ENCODE measurements around the gene TIMM17A.

TIMM17A gene

GRCh38 chr1:201928266-201928665 is 27.0 kb upstream of the TIMM17A start:
- H3K4me3 ChIP-seq (replicated peaks; ENCODE audit: insufficient read depth, low read length) = no peak overlapping the region
- no peak for DNase-seq (ENCODE audit: low read depth in 1 of 2, low spot score in 1 of 2)
- no peak overlapping the region for H3K27ac ChIP-seq (replicated peaks)
- TF ChIP-seq CTCF (IDR thresholded peaks at IDR 0.05; ENCODE audit: insufficient read depth, low read length) (no peak), POLR2AphosphoS5 (IDR thresholded peaks at IDR 0.05; ENCODE audit: low read depth) (no peak), SPI1 (IDR thresholded peaks at IDR 0.05; ENCODE audit: borderline replicate concordance, low read depth) (no peak), GABPA (IDR thresholded peaks at IDR 0.05; ENCODE audit: low read depth) (no peak), REST (IDR thresholded peaks at IDR 0.05; ENCODE audit: insufficient replicate concordance, low read depth) (no peak)
- H3K27me3 ChIP-seq (ENCODE audit: insufficient read depth, poor library complexity, severe bottlenecking) = peaks cover 11% of the 10 kb centered on the region

- TF ChIP-seq POLR2AphosphoS5 (IDR thresholded peaks at IDR 0.05; ENCODE audit: low read depth) (no peak), REST (IDR thresholded peaks at IDR 0.05; ENCODE audit: insufficient replicate concordance, low read depth) (no peak), GABPA (IDR thresholded peaks at IDR 0.05; ENCODE audit: low read depth) (no peak), SPI1 (IDR thresholded peaks at IDR 0.05; ENCODE audit: borderline replicate concordance, low read depth) (no peak), CTCF (IDR thresholded peaks at IDR 0.05; ENCODE audit: insufficient read depth, low read length) (no peak)
- peaks cover 11% of the 10 kb centered on the region for H3K27me3 ChIP-seq (ENCODE audit: insufficient read depth, poor library complexity, severe bottlenecking)
- no peak overlapping the region for H3K27ac ChIP-seq (replicated peaks)
- no peak overlapping the region for H3K4me3 ChIP-seq (replicated peaks; ENCODE audit: insufficient read depth, low read length)
- no peak for DNase-seq (ENCODE audit: low read depth in 1 of 2, low spot score in 1 of 2)
These were observed 25.2 kb upstream of the TIMM17A start for GRCh38 chr1:201930137-201930536.

- no peak for TF ChIP-seq POLR2AphosphoS5 (IDR thresholded peaks at IDR 0.05; ENCODE audit: low read depth)
- no peak for TF ChIP-seq REST (IDR thresholded peaks at IDR 0.05; ENCODE audit: insufficient replicate concordance, low read depth)
- TF ChIP-seq SPI1 (IDR thresholded peaks at IDR 0.05; ENCODE audit: borderline replicate concordance, low read depth) = no peak
- no peak for TF ChIP-seq CTCF (IDR thresholded peaks at IDR 0.05; ENCODE audit: insufficient read depth, low read length)
- no peak for TF ChIP-seq GABPA (IDR thresholded peaks at IDR 0.05; ENCODE audit: low read depth)
- H3K4me3 ChIP-seq (replicated peaks; ENCODE audit: insufficient read depth, low read length) = no peak overlapping the region
These were observed 24.5 kb upstream of the TIMM17A start for GRCh38 chr1:201930803-201931202.

More at GRCh38 chr1:201930803-201931202, 24.5 kb upstream of the TIMM17A start:
- no peak overlapping the region for H3K27ac ChIP-seq (replicated peaks)
- peaks cover 11% of the 10 kb centered on the region for H3K27me3 ChIP-seq (ENCODE audit: insufficient read depth, poor library complexity, severe bottlenecking)
- DNase-seq (ENCODE audit: low read depth in 1 of 2, low spot score in 1 of 2) = no peak

Measured in HL-60 (cell line).